Limb (tissue), 2 donors: ENCODE data around the gene HOXA10.

Source experiments
- DNase-seq, 2 donors: peaks; one replicate each; pipeline ENCODE4 v3.0.0-alpha.2; 2016; ENCODE audit errors: extremely low spot score in 2 of 2

HOXA10 gene

GRCh38 chr7:27180431-27181420 lies 6.6 kb upstream of the HOXA10 start:
- peak in 1 of 2 donors; percentile 54 for DNase-seq

- peak; percentile 89 to 93 for DNase-seq
Observed at GRCh38 chr7:27179503-27180430, 5.6 kb upstream of the HOXA10 start.

- peak in 1 of 2 donors; percentile 47 for DNase-seq
Observed at GRCh38 chr7:27179030-27179429, 4.9 kb upstream of the HOXA10 start.

GRCh38 chr7:27178366-27178765 lies 4.2 kb upstream of the HOXA10 start:
- peak in 1 of 2 donors; percentile 45 for DNase-seq

- peak in 1 of 2 donors; percentile 39 for DNase-seq
Observed at GRCh38 chr7:27177795-27178320, 3.7 kb upstream of the HOXA10 start.

- peak in 1 of 2 donors; percentile 55 for DNase-seq
Observed at GRCh38 chr7:27176962-27177794, 3.1 kb upstream of the HOXA10 start.

GRCh38 chr7:27176524-27176845 lies 2.4 kb upstream of the HOXA10 start:
- DNase-seq: no peak

GRCh38 chr7:27175626-27176523 lies 1.8 kb upstream of the HOXA10 start:
- peak in 1 of 2 donors; percentile 57 for DNase-seq

- DNase-seq: peak in 1 of 2 donors; percentile 60
Observed at GRCh38 chr7:27174874-27175625, 930 bp upstream of the HOXA10 start.

- no peak for DNase-seq
Observed at GRCh38 chr7:27173511-27173955, 587 bp downstream of the HOXA10 start.

- peak in 1 of 2 donors; percentile 78 for DNase-seq
Observed at GRCh38 chr7:27172823-27173510, 1.2 kb downstream of the HOXA10 start.

GRCh38 chr7:27172315-27172774 lies 1.8 kb downstream of the HOXA10 start:
- DNase-seq: peak in 1 of 2 donors; percentile 69

GRCh38 chr7:27171637-27172314 lies 2.3 kb downstream of the HOXA10 start:
- DNase-seq: no peak

GRCh38 chr7:27171325-27171636 lies 2.8 kb downstream of the HOXA10 start:
- no peak for DNase-seq

- DNase-seq: no peak
Observed at GRCh38 chr7:27170426-27171324, 3.4 kb downstream of the HOXA10 start.

GRCh38 chr7:27169658-27170425 lies 4.3 kb downstream of the HOXA10 start:
- DNase-seq: no peak
